ENCODE results near the gene CCPG1. TPM values are rescaled to one million over a fixed set of nuclear protein-coding genes. Genes with fewer than 3 reads are reported as not detected.

CCPG1 gene
- total RNA-seq = 34.8 and 50.4 TPM in 2 replicates

GRCh38 chr15:55408012-55408928, at the start of gene CCPG1, which contains the start of gene PIERCE2:
TSS of gene CCPG1 (minus strand) at chr15:55408359. CDS start at chr15:55389424, 18,935 bp downstream.
TSS of gene PIERCE2 (plus strand) at chr15:55408495. CDS start at chr15:55408769, 274 bp downstream.

GRCh38 chr15:55318588-55319494, 89.3 kb downstream of the CCPG1 start, which contains the start of the genes PIGB and PIGBOS1:
TSS of gene PIGB (plus strand) at chr15:55319222. CDS start at chr15:55319251, 29 bp downstream.
TSS of gene PIGBOS1 (minus strand) at chr15:55319123. CDS start at chr15:55317792, 1,331 bp downstream.

Other genes with a start within 250 kb of the CCPG1 start
- gene RSL24D1, start 211.4 kb downstream of the CCPG1 start, total RNA-seq = 55.1 and 78.9 TPM in 2 replicates
- 5.8 and 8.3 TPM in 2 replicates for gene RAB27A, start 118.5 kb downstream of the CCPG1 start, total RNA-seq
- 7.9 and 15.0 TPM in 2 replicates for gene PIGBOS1, start 89.2 kb downstream of the CCPG1 start, total RNA-seq
- 8.5 and 11.2 TPM in 2 replicates for gene PIGB, start 89.1 kb downstream of the CCPG1 start, total RNA-seq
- 0.18 and 3.7 TPM in 2 replicates for gene PIERCE2, start 136 bp upstream of the CCPG1 start, total RNA-seq
- not detected in 2 replicates for gene DNAAF4, start 99.9 kb upstream of the CCPG1 start, total RNA-seq
- 3.8 and 9.2 TPM in 2 replicates for gene PYGO1, start 180.0 kb upstream of the CCPG1 start, total RNA-seq

Data from cardiac atrium fibroblast (primary cell).